Left lung (tissue), 10 donors: ENCODE results near the gene KLHL3. TPM values are rescaled to one million over a fixed set of nuclear protein-coding genes. Genes with fewer than 3 reads are reported as not detected.

Experiments
- ATAC-seq: fragments of 200-7000 bp; cut with Tn5 transposase; one replicate; pipeline ENCODE4 v1.9.1; 2020; ENCODE audit warnings: moderate library complexity
- DNase-seq, 4 donors: peaks; one replicate each; pipeline ENCODE4 v3.0.0-alpha.2; 2013 to 2020
- H3K27ac ChIP-seq, 2 donors: fragments of 200-600 bp; sonication (generic) in 1 of 2; one replicate each; pipeline versions ENCODE4 v1.5.0 to v1.8.0; 2020 to 2021
- H3K27me3 ChIP-seq, 2 donors: fragments of 200-600 bp; sonication (generic) in 1 of 2; one replicate each; pipeline versions ENCODE4 v1.5.0 to v1.8.0; 2020 to 2021
- H3K36me3 ChIP-seq, 2 donors: fragments of 200-600 bp; sonication (generic) in 1 of 2; one replicate each; pipeline versions ENCODE4 v1.5.0 to v1.8.0; 2020 to 2021
- H3K4me1 ChIP-seq, 2 donors: fragments of 200-600 bp; one replicate each; pipeline ENCODE4 v1.8.0; 2021
- H3K4me3 ChIP-seq, 2 donors: fragments of 200-600 bp; sonication (generic) in 1 of 2; one replicate each; pipeline versions ENCODE4 v1.5.0 to v1.8.0; 2020 to 2021; ENCODE audit warnings: mild to moderate bottlenecking in 1 of 2
- H3K9me3 ChIP-seq, 2 donors: fragments of 200-600 bp; sonication (generic) in 1 of 2; one replicate each; pipeline versions ENCODE4 v1.5.0 to v1.8.0; 2020 to 2021
- intact Hi-C, 2 donors: fragments of 100-400 bp; cut with DNase I; formaldehyde crosslinking; loops; one replicate each; pipeline versions ENCODE4 v1.11.2 to v1.14.2; 2022
- polyA plus RNA-seq, 6 donors: library from polyadenylated mRNA; unstranded; fragments of 120-200 nt; gene quantifications; one replicate each; pipeline ENCODE4 v1.2.1, GENCODE V29; 2013; ENCODE audit not compliant: insufficient read length in 6 of 6
- total RNA-seq, 2 donors: library from RNA; stranded (reverse); fragmentation: NEBNext Ultra II Directional; extraction: Animal tissue kit (Norgen Biotek cat#: 25700); gene quantifications; one replicate each; pipeline ENCODE4 v1.2.1, GENCODE V29; 2021
- TF ChIP-seq, protein P1 (sequence below), 2 donors: fragments of 200-600 bp; sonication (generic) in 1 of 2; IDR thresholded peaks; one replicate each; pipeline versions ENCODE4 v1.5.0 to v1.8.0; 2021; ENCODE audit warnings: antibody characterized with exemption in 2 of 2
- donor health status: DM: no; HTN: yes; CAD: no.
- donor health status: DM: no; HTN: no; CAD: no.

Gene KLHL3
- total and polyA plus RNA-seq, 8 donors = 5.4 to 35.7 (median 29.7) TPM

- H3K36me3 ChIP-seq = no peaks in the 10 kb centered on the region
- H3K4me3 ChIP-seq = no peak overlapping the region
- no peaks in the 10 kb centered on the region for H3K27me3 ChIP-seq
- TF ChIP-seq, protein P1, sequence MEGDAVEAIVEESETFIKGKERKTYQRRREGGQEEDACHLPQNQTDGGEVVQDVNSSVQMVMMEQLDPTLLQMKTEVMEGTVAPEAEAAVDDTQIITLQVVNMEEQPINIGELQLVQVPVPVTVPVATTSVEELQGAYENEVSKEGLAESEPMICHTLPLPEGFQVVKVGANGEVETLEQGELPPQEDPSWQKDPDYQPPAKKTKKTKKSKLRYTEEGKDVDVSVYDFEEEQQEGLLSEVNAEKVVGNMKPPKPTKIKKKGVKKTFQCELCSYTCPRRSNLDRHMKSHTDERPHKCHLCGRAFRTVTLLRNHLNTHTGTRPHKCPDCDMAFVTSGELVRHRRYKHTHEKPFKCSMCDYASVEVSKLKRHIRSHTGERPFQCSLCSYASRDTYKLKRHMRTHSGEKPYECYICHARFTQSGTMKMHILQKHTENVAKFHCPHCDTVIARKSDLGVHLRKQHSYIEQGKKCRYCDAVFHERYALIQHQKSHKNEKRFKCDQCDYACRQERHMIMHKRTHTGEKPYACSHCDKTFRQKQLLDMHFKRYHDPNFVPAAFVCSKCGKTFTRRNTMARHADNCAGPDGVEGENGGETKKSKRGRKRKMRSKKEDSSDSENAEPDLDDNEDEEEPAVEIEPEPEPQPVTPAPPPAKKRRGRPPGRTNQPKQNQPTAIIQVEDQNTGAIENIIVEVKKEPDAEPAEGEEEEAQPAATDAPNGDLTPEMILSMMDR (IDR thresholded peaks at IDR 0.05) = no peak
- ATAC-seq (peak; percentile 16), DNase-seq (no peak)
- H3K4me1 ChIP-seq = peaks cover 0 to 6% of the 10 kb centered on the region in 2 donors
- no peak overlapping the region for H3K27ac ChIP-seq
- intact Hi-C loops = no loop called here
- no peaks in the 10 kb centered on the region for H3K9me3 ChIP-seq
Observed at GRCh38 chr5:137621861-137622823, 113.7 kb downstream of the KLHL3 start.

GRCh38 chr5:137621306-137621705 is 114.6 kb downstream of the KLHL3 start:
- Histone ChIP-seq H3K36me3 (no peaks in the 10 kb centered on the region), H3K27ac (no peak overlapping the region), H3K4me1 (peaks cover 0 to 6% of the 10 kb centered on the region in 2 donors), H3K9me3 (no peaks in the 10 kb centered on the region), H3K4me3 (no peak overlapping the region), H3K27me3 (no peaks in the 10 kb centered on the region)
- TF ChIP-seq, protein P1 (IDR thresholded peaks at IDR 0.05) = no peak
- intact Hi-C loops = no loop called here
- DNase-seq (no peak), ATAC-seq (no peak)

GRCh38 chr5:137619191-137619870 is 116.6 kb downstream of the KLHL3 start:
- no peaks in the 10 kb centered on the region for H3K9me3 ChIP-seq
- peak in 3 of 4 donors; percentile 28 to 60 (median 46) for DNase-seq
- intact Hi-C loops = no loop called here
- H3K27ac ChIP-seq = peak overlapping the region; percentile 41 to 63
- H3K4me3 ChIP-seq = no peak overlapping the region
- H3K27me3 ChIP-seq = no peaks in the 10 kb centered on the region
- ATAC-seq = peak; percentile 69
- H3K4me1 ChIP-seq = peaks cover 0 to 6% of the 10 kb centered on the region in 2 donors
- no peaks in the 10 kb centered on the region for H3K36me3 ChIP-seq
- TF ChIP-seq, protein P1 (IDR thresholded peaks at IDR 0.05) = no peak

GRCh38 chr5:137618476-137618875 is 117.4 kb downstream of the KLHL3 start:
- peaks cover 0 to 11% of the 10 kb centered on the region in 2 donors for H3K4me1 ChIP-seq
- no peaks in the 10 kb centered on the region for H3K27me3 ChIP-seq
- no peak for DNase-seq
- no peaks in the 10 kb centered on the region for H3K9me3 ChIP-seq
- no peaks in the 10 kb centered on the region for H3K36me3 ChIP-seq
- no peak for ATAC-seq
- TF ChIP-seq, protein P1 (IDR thresholded peaks at IDR 0.05) = no peak
- H3K27ac ChIP-seq = no peak overlapping the region
- H3K4me3 ChIP-seq = no peak overlapping the region
- intact Hi-C loops = no loop called here
